Measurements from ENCODE around the gene NT5C1A.

- TF ChIP-seq POLR2AphosphoS5 (IDR thresholded peaks at IDR 0.05; ENCODE audit: borderline replicate concordance, low read depth, low read length) (no peak), EZH2 (IDR thresholded peaks at IDR 0.05) (no peak), FOXP2 (optimal IDR thresholded peaks at IDR 0.05; ENCODE audit: control extremely low read depth, extremely low read length, insufficient read depth) (no peak)
Measured at GRCh38 chr1:39675220-39675619, 3.3 kb upstream of the NT5C1A start.
